ENCODE data around the gene PHLPP1. TPM values are rescaled to one million over a fixed set of nuclear protein-coding genes. Genes with fewer than 3 reads are reported as not detected.

PHLPP1 gene
- polyA plus RNA-seq, 6 donors from 2014 or later, result 0.16 to 1.6 (median 0.59) TPM

- H3K27me3 Mint-ChIP-seq, result no peaks in the 10 kb centered on the region
- ATAC-seq (ENCODE audit: low read depth in 2 of 2), result no peak
- H3K4me3 Mint-ChIP-seq, result no peak overlapping the region
- H3K36me3 Mint-ChIP-seq, result no peaks in the 10 kb centered on the region
- H3K27ac Mint-ChIP-seq, result no peak overlapping the region
- DNase-seq, result no peak
- H3K4me1 Mint-ChIP-seq, result peaks cover 8 to 35% (median 19%) of the 10 kb centered on the region in 3 donors
- H3K9me3 Mint-ChIP-seq, result peaks cover 0 to 2% (median 0%) of the 10 kb centered on the region in 7 donors
Measured at GRCh38 chr18:62776024-62776570, 60.8 kb downstream of the PHLPP1 start.

DNA sequence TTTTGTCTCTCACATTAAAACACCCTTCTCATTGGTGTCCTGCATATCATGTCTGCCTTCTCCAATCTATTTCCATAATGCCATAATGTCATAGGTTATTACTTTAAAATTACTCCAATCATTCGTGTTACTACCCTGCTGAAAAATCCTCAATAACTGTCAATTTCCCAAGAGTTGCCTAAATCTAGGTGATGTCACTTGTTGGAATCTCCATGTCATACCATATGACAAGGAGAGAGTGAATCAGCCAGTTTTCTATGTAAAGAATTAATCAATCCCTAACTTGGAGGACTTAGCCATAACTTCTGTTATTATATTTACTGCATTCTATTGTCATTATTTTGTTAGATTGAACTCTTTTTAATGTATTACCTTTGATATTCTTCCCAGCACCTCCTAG, 62.5 kb downstream of the PHLPP1 start:
- H3K9me3 Mint-ChIP-seq, result peaks cover 0 to 2% (median 0%) of the 10 kb centered on the region in 7 donors
- ATAC-seq (ENCODE audit: low read depth in 2 of 2) (no peak), DNase-seq (no peak)
- H3K4me1 Mint-ChIP-seq, result peaks cover 11 to 32% (median 22%) of the 10 kb centered on the region in 3 donors
- H3K27ac Mint-ChIP-seq, result no peak overlapping the region
- H3K27me3 Mint-ChIP-seq, result no peaks in the 10 kb centered on the region
- H3K4me3 Mint-ChIP-seq, result no peak overlapping the region
- H3K36me3 Mint-ChIP-seq, result no peaks in the 10 kb centered on the region

DNA sequence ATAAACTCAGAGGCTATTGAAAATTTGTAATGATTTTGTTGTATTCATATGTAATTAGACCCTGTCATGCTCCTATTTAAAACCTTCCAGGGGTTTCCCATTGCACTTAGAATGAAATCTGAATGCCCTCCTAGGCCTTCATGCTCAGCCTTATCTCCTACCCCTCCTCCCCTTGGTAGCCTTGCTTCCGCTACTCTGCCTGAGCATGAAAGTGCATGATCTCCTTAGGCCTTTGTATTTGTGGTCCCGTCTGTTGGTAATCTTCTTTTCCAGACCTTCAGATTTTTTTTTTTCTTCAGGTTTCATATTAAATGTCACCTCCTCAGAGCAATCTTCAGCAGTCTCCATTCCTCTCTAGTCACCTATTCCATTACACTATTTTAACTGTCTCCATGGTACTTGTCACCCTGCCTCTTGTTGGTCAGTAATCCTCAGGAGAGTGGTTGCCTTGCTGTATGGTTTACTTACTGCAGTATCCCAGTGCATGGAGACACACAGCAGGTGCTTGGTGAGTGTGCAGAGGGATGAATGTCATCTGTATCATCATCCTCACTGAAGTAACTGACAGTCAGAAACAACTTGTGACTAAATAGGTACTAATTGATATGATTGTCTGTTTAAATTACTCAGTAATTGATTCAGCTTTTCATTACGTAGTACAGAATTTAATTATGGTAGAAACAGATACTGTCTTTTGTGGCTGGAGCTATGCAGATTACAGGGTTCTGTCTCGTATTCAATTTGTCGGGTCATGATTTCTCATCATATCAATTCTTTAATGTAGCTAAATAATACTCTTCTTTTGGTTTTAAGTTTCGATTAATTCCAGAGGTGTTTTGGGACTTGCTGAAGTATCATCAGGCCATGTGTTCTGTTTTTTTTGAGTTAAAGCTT, 63.9 kb downstream of the PHLPP1 start:
- ATAC-seq (ENCODE audit: low read depth in 2 of 2), result no peak
- H3K4me1 Mint-ChIP-seq, result peaks cover 12 to 37% (median 24%) of the 10 kb centered on the region in 3 donors
- H3K9me3 Mint-ChIP-seq, result peaks cover 0 to 2% (median 0%) of the 10 kb centered on the region in 7 donors
- no peak for DNase-seq
- H3K36me3 Mint-ChIP-seq, result no peaks in the 10 kb centered on the region
- H3K4me3 Mint-ChIP-seq, result no peak overlapping the region
- H3K27ac Mint-ChIP-seq, result peak overlapping the region in 3 of 6 donors; percentile 5 to 81 (median 35)
- no peaks in the 10 kb centered on the region for H3K27me3 Mint-ChIP-seq

DNA sequence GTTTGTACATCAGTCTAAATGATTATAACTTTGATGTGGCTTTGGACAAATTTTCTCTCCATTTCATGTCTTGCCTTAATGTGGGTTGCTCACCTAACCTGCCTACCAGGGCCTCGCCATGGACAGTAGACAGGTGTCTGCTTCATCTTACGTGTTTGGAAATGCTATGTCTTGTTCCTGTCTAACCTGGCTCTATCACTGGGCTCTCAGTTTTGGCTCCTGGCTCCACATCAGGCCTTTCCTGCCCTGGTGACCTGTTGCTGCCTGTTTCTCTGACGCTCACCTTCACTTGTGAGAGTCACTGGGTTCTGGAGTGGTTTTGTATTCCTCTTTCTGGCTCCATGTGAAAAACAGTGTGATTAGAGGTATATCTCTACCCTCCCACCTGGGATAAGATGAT, 65.9 kb downstream of the PHLPP1 start:
- Mint-ChIP-seq H3K27ac (peak overlapping the region in 1 of 6 donors; percentile 52), H3K27me3 (no peaks in the 10 kb centered on the region), H3K4me1 (peaks cover 17 to 51% (median 33%) of the 10 kb centered on the region in 3 donors), H3K36me3 (no peaks in the 10 kb centered on the region), H3K9me3 (no peaks in the 10 kb centered on the region), H3K4me3 (no peak overlapping the region)
- no peak for ATAC-seq (ENCODE audit: low read depth in 2 of 2)
- no peak for DNase-seq

DNA sequence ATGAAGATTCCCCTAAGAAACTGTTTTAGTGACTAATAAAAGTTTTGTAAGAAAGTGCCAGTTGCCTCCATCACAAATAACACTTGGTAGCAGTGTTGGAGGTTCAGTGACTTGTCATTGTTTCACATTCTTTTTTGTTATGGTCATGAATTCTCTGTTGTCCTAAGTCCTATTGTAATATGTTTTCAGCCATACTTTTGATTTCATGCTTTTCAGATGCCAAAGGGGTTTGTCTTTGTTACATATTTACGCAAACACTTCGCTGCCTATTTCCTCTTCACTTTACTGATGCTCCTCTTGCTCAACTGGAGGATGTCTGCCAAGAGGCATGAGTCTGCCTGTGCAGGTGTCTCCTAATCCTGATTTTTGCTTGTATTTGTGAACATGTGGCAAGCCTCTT, 66.6 kb downstream of the PHLPP1 start:
- Mint-ChIP-seq H3K9me3 (no peaks in the 10 kb centered on the region), H3K27me3 (no peaks in the 10 kb centered on the region), H3K4me1 (peaks cover 17 to 54% (median 33%) of the 10 kb centered on the region in 3 donors), H3K36me3 (no peaks in the 10 kb centered on the region), H3K4me3 (no peak overlapping the region), H3K27ac (peak overlapping the region in 1 of 6 donors; percentile 39)
- ATAC-seq (ENCODE audit: low read depth in 2 of 2) (no peak), DNase-seq (no peak)

- H3K36me3 Mint-ChIP-seq, result no peaks in the 10 kb centered on the region
Measured at GRCh38 chr18:62784338-62784965, 69.1 kb downstream of the PHLPP1 start.

GRCh38 chr18:62784966-62785413, 69.6 kb downstream of the PHLPP1 start:
- Mint-ChIP-seq H3K36me3 (no peaks in the 10 kb centered on the region), H3K27ac (peak overlapping the region in 3 of 6 donors; percentile 3 to 67 (median 23)), H3K27me3 (no peaks in the 10 kb centered on the region), H3K4me3 (peak overlapping the region in 2 of 8 donors; percentile 6 to 56), H3K9me3 (no peaks in the 10 kb centered on the region), H3K4me1 (peaks cover 17 to 45% (median 25%) of the 10 kb centered on the region in 3 donors)
- no peak for ATAC-seq (ENCODE audit: low read depth in 2 of 2)
- DNase-seq, result no peak

More at GRCh38 chr18:62784338-62784965, 69.1 kb downstream of the PHLPP1 start:
- Mint-ChIP-seq H3K4me1 (peaks cover 17 to 46% (median 25%) of the 10 kb centered on the region in 3 donors), H3K9me3 (no peaks in the 10 kb centered on the region), H3K27me3 (no peaks in the 10 kb centered on the region), H3K27ac (peak overlapping the region in 4 of 6 donors; percentile 3 to 58 (median 16)), H3K4me3 (peak overlapping the region in 4 of 8 donors; percentile 3 to 56 (median 28))
- peak; percentile 32 to 43 for ATAC-seq (ENCODE audit: low read depth in 2 of 2)
- DNase-seq, result no peak

DNA sequence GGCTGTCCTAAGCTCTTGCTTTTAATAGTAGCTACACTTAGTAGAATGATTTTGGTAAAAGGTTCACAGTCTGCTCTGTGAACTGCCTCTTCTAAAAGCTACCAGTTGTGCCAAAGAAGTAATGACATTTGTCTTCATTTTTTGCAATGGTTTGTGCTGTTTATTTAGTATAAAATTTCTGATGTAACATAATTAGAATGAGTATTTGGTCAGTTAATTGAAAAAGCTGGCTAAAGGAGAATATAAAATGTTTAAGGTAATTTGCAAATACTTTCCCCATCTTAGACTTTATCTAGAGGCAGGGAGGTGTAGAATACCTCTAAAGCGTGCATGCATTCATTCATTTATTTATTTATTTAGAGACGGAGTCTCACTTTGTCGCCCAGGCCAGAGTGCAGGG, 71.3 kb downstream of the PHLPP1 start:
- Mint-ChIP-seq H3K27ac (no peak overlapping the region), H3K4me3 (no peak overlapping the region), H3K36me3 (no peaks in the 10 kb centered on the region), H3K9me3 (no peaks in the 10 kb centered on the region), H3K4me1 (peaks cover 19 to 59% (median 30%) of the 10 kb centered on the region in 3 donors), H3K27me3 (no peaks in the 10 kb centered on the region)
- DNase-seq (no peak), ATAC-seq (ENCODE audit: low read depth in 2 of 2) (no peak)

DNA sequence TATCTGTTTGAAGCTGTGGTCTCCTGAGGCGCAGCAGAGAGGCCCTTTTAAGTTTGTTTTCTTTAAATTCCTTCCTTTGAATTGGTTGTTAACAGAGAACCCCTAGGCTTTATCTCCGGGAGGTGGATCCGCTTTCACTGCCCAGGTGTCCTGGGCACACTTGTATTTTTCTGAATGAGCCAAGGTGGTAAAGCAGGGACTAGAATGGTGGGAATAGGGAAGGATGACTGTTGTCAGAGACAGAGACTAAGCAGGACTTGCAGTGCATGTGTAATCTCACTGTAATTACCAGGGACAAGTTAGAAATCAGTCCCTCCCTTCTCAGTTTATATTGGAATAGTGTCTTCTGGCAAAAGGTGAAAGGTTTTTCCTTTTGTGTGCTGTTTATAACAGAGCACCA, 72.8 kb downstream of the PHLPP1 start:
- no peaks in the 10 kb centered on the region for H3K36me3 Mint-ChIP-seq
- H3K9me3 Mint-ChIP-seq, result no peaks in the 10 kb centered on the region
- DNase-seq (no peak), ATAC-seq (ENCODE audit: low read depth in 2 of 2) (no peak)
- H3K27ac Mint-ChIP-seq, result no peak overlapping the region
- no peak overlapping the region for H3K4me3 Mint-ChIP-seq
- H3K4me1 Mint-ChIP-seq, result peaks cover 19 to 53% (median 26%) of the 10 kb centered on the region in 3 donors
- no peaks in the 10 kb centered on the region for H3K27me3 Mint-ChIP-seq

DNA sequence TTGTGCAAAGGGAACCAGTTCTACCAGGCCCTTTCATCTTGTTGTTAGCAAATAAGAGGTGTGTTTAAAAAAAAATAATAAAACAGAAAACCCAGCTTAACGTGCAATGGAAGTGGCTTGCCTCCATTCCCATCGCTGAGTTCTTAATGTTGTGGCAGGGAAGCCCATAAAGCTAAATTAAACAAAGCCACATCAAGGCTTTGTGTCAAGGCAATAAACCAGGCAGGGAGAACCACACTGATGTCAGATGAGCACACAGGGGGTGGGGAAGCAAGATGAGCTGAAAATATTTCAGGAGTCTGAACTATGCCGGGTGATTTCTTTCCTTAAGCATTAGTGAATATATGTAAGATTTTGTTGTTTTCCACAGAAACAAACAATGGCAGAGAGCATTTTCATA, 73.5 kb downstream of the PHLPP1 start:
- peaks cover 16 to 47% (median 24%) of the 10 kb centered on the region in 3 donors for H3K4me1 Mint-ChIP-seq
- no peaks in the 10 kb centered on the region for H3K36me3 Mint-ChIP-seq
- no peaks in the 10 kb centered on the region for H3K27me3 Mint-ChIP-seq
- no peak for ATAC-seq (ENCODE audit: low read depth in 2 of 2)
- DNase-seq, result no peak
- H3K9me3 Mint-ChIP-seq, result no peaks in the 10 kb centered on the region
- no peak overlapping the region for H3K27ac Mint-ChIP-seq
- no peak overlapping the region for H3K4me3 Mint-ChIP-seq

GRCh38 chr18:62790871-62791772, 75.8 kb downstream of the PHLPP1 start:
- no peak for DNase-seq
- peaks cover 8 to 24% (median 9%) of the 10 kb centered on the region in 3 donors for H3K4me1 Mint-ChIP-seq
- H3K9me3 Mint-ChIP-seq, result no peaks in the 10 kb centered on the region
- no peak for ATAC-seq (ENCODE audit: low read depth in 2 of 2)
- H3K27ac Mint-ChIP-seq, result peak overlapping the region in 2 of 6 donors; percentile 88 to 91
- H3K36me3 Mint-ChIP-seq, result no peaks in the 10 kb centered on the region
- no peaks in the 10 kb centered on the region for H3K27me3 Mint-ChIP-seq
- no peak overlapping the region for H3K4me3 Mint-ChIP-seq

DNA sequence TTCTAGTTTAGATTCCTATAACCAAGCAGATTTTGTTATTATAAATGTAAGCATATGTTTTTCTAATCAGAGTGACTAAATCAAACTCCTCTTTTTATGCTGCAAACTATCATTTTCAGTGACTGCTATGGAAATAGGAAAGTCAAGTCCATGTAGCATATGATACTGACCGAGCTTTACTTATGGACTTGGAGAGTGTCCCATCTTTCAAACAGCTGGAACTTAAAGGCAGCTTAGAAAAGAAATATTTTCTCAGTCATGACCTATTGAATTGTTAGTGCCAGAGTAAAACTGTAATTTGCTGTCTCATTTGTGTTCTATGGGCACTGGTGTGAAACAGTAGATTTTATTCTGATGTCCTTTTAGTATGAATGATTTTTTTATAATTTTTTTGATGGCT, 76.7 kb downstream of the PHLPP1 start:
- ATAC-seq (ENCODE audit: low read depth in 2 of 2) (no peak), DNase-seq (no peak)
- Mint-ChIP-seq H3K4me3 (no peak overlapping the region), H3K4me1 (peaks cover 8 to 20% (median 9%) of the 10 kb centered on the region in 3 donors), H3K36me3 (no peaks in the 10 kb centered on the region), H3K9me3 (no peaks in the 10 kb centered on the region), H3K27me3 (no peaks in the 10 kb centered on the region), H3K27ac (no peak overlapping the region)

GRCh38 chr18:62795813-62796212, 80.5 kb downstream of the PHLPP1 start:
- peak overlapping the region in 1 of 6 donors; percentile 83 for H3K27ac Mint-ChIP-seq
- DNase-seq (no peak), ATAC-seq (ENCODE audit: low read depth in 2 of 2) (no peak)
- no peaks in the 10 kb centered on the region for H3K36me3 Mint-ChIP-seq
- peaks cover 6 to 36% (median 19%) of the 10 kb centered on the region in 3 donors for H3K4me1 Mint-ChIP-seq
- H3K4me3 Mint-ChIP-seq, result no peak overlapping the region
- H3K27me3 Mint-ChIP-seq, result no peaks in the 10 kb centered on the region
- H3K9me3 Mint-ChIP-seq, result no peaks in the 10 kb centered on the region

Measured in naive B cell (primary cell).